ENCODE data around the gene TMPRSS5.

TMPRSS5 gene

DNA sequence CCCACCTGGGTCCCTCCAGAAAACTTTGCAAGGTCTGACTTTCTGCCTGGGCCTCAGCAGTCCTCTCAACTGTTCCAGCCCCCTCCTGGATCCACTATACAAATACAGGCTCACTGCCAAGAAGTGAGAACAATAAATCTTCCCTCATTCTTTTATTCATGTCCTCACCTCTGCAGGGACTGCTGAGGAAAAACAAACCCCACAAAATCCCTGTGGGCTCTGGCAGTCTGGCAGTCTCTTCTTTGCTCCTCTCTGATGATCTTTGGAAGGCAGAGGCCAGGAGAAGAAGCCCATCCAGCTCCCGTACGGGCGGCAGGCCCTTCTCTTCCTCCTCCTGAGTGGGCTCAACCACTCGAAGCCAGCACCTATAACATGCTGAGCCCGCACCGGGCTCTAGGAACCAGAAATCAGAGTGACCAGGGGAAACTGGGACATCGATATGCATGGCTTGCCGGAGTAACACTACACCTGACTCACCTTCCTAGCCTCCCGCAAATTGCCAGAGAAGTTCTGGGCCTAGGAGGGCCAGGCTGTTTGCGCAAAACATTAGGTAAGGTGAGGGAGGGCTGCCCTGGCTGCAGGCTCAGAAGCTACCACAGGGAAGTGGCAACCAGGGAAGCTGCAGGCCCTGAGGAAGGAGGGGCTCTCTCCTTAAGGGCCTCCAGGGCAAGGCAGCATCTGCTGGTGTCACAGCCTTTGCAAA, 24.2 kb downstream of the TMPRSS5 start:
- in situ Hi-C loops (cut with HindIII; ENCODE audit: low sequenced_read_pairs), result no loop called here
- TF ChIP-seq, protein P1, sequence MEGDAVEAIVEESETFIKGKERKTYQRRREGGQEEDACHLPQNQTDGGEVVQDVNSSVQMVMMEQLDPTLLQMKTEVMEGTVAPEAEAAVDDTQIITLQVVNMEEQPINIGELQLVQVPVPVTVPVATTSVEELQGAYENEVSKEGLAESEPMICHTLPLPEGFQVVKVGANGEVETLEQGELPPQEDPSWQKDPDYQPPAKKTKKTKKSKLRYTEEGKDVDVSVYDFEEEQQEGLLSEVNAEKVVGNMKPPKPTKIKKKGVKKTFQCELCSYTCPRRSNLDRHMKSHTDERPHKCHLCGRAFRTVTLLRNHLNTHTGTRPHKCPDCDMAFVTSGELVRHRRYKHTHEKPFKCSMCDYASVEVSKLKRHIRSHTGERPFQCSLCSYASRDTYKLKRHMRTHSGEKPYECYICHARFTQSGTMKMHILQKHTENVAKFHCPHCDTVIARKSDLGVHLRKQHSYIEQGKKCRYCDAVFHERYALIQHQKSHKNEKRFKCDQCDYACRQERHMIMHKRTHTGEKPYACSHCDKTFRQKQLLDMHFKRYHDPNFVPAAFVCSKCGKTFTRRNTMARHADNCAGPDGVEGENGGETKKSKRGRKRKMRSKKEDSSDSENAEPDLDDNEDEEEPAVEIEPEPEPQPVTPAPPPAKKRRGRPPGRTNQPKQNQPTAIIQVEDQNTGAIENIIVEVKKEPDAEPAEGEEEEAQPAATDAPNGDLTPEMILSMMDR (IDR thresholded peaks at IDR 0.05; ENCODE audit: low read depth, low read length), result no peak
- no peak overlapping the region for H3K4me3 ChIP-seq (ENCODE audit: low read depth, low read length)
- DNase-seq (ENCODE audit: low read depth, low spot score), result peak; percentile 58

DNA sequence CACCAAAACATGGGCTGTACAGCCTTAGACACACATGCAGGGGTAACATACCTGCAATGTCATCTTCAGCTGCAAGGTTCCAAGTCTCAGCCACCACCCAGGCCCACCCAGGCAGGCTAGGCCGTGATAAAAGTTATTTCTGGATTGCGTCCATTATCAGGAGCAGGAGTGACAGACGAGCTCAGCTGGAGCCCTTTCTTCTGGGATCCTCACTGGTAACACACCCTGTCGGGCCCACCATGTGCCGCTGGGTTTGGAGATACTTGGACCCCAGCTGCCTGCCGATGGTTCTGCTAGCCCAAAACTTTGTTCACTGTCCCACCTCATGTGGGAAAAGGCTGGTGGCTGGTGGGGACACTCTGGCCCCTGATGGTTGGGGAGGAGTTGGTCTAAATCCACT, 24.8 kb downstream of the TMPRSS5 start:
- no peak for DNase-seq (ENCODE audit: low read depth, low spot score)
- TF ChIP-seq, protein P1 (IDR thresholded peaks at IDR 0.05; ENCODE audit: low read depth, low read length), result no peak
- in situ Hi-C loops (cut with HindIII; ENCODE audit: low sequenced_read_pairs), result no loop called here
- no peak overlapping the region for H3K4me3 ChIP-seq (ENCODE audit: low read depth, low read length)

DNA sequence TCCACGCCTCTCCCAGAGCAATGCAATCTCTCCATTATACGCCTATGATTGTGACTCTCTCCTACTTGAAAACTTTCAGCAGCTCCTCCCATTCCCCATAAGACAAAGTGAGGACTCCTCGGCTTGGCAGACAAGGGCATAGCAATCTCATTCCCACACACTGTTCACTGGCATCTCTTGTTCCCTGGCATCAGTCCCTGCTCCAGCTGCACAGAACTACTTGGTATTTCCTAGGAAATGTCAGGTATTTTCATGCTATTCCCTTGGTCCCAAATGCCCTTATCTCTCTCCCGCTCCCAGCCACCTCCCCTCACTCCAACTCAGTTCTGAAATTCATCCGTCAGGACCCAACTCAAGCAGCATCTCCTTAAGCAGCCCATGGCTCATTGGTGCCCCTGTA, 28.4 kb downstream of the TMPRSS5 start:
- TF ChIP-seq, protein P1 (IDR thresholded peaks at IDR 0.05; ENCODE audit: low read depth, low read length), result no peak
- in situ Hi-C loops (cut with HindIII; ENCODE audit: low sequenced_read_pairs), result no loop called here
- no peak for DNase-seq (ENCODE audit: low read depth, low spot score)
- no peak overlapping the region for H3K4me3 ChIP-seq (ENCODE audit: low read depth, low read length)

DNA sequence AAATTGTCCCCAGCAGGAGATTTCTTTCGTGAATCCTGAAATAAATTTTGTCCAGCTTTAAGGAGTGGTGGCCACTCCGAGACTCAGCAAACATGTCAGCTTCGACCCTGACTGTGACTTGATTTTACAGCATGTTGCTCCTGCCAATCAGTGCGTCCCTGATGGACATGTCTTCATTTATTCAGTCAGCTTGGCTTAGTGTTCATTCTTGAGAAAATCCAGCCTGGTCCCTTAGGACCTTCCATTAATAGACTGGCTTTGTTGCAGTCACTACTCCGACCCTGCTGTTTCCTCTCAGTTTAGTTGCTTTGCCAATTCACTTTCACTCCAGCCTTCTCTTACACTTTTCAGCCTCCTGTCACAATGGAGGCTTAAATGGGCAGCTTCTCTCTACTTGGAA, 30.5 kb downstream of the TMPRSS5 start:
- in situ Hi-C loops (cut with HindIII; ENCODE audit: low sequenced_read_pairs), result no loop called here
- H3K4me3 ChIP-seq (ENCODE audit: low read depth, low read length), result no peak overlapping the region
- TF ChIP-seq, protein P1 (IDR thresholded peaks at IDR 0.05; ENCODE audit: low read depth, low read length), result no peak

DNA sequence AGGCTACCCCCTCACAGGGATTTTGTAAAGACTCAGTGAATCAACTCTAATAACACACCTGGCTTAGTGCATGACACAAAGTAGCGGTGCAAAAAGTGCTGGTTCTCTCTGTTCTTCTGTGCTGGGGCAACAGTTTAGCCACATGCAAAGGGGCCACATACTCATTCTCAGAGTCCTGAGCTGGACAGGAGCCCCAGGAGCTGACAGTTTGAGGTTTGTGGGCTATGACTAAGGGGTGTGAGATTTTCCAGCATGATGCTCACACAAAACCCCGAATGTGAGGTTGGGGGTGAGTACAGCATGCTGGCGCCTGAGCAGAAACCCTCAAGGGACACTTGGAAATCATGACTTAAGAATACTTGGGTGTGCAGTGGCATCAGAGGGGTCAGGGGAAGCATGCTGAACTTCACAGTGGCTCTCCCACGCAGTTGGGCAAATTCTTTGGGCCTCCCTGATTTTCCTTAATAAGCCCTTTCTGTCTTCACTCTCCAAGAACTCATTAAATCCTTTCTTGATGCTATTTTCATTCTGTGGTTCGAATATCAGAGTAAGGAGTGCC, 31.0 kb downstream of the TMPRSS5 start:
- in situ Hi-C loops (cut with HindIII; ENCODE audit: low sequenced_read_pairs), result no loop called here
- H3K4me3 ChIP-seq (ENCODE audit: low read depth, low read length), result no peak overlapping the region
- DNase-seq (ENCODE audit: low read depth, low spot score), result peak; percentile 96
- TF ChIP-seq, protein P1 (IDR thresholded peaks at IDR 0.05; ENCODE audit: low read depth, low read length), result no peak

More for the DNA sequence above, 30.5 kb downstream of the TMPRSS5 start:
- DNase-seq (ENCODE audit: low read depth, low spot score), result no peak

DNA sequence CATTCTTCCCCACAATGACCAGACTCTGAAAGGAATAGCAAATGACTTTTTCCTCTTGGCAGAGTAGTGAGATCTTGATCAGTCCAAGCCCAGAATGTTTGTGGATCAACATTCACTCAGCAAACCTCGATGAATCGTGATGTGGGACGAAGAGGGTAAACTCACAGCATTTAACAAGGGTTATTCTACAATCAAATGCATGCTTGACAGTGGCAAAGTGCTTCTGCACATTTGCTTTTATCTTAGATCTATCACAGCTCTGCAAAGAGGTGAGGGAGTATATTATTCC, 31.8 kb downstream of the TMPRSS5 start:
- in situ Hi-C loops (cut with HindIII; ENCODE audit: low sequenced_read_pairs), result no loop called here
- no peak overlapping the region for H3K4me3 ChIP-seq (ENCODE audit: low read depth, low read length)
- peak; percentile 34 for DNase-seq (ENCODE audit: low read depth, low spot score)
- TF ChIP-seq, protein P1 (IDR thresholded peaks at IDR 0.05; ENCODE audit: low read depth, low read length), result no peak
